ENCODE data around the gene INF2.
"Not testable (repeated sequence)": the region's sequence is repeated elsewhere in the genome, so short reads cannot be mapped to it uniquely, and the experiment has no call there.

Gene INF2

DNA sequence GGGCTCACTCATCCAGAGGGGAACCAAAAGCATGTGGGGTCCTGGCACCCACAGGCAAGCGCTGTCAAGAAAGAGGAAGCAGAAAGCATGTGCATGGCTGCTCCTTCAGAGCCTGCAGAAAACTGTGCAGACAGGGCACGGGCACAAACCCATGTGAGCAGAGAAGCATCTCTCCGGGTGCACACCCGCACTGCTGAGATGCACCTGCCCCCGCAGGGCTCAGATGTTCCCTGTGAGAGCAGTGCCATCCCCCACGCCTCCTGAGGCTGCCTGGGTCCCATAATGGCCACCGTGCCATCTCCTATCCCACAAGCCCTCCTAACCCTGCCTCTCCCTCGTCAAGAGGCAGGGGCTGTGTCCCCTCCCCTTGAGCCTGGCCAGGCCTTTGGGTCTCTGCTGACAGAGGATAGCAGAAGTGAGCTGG lies 32.3 kb upstream of the INF2 start:
- DNase-seq (ENCODE audit: low read depth) = no peak

DNA sequence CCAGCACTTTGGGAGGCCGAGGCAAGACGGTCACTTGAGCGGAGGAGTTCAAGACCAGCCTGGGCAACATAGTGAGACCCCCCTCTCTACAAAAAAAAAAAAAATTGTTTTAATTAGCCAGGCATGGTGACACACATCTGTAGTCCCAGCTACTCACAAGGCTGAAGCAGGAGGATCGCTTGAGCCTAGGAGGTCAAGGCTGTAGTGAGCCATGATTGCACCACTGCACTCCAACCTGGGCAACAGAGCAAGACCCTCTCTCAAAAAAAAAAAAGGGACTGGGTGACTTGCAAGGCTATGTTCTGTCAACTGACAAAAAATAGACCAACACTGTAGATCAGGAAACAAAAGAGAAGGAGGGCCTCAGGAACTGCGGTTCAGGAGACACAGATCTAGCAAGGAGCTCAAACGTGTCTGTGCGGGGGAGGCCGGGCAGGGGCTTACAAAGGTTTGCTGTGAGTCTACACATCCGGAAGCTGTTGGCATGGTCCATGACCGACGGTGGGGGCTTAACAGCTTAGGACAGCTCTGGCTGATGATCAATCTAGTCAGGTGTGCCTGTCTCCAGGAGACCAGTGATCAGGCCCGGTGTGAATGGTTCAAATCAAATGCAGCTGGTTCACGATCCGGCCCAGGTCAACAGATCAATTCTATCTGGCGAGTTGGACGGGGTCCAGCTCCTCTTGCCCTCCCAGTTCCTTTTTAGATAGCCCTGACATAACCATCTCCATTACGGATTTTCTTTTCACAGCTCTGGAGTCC lies 31.7 kb upstream of the INF2 start:
- DNase-seq (ENCODE audit: low read depth) = no peak

DNA sequence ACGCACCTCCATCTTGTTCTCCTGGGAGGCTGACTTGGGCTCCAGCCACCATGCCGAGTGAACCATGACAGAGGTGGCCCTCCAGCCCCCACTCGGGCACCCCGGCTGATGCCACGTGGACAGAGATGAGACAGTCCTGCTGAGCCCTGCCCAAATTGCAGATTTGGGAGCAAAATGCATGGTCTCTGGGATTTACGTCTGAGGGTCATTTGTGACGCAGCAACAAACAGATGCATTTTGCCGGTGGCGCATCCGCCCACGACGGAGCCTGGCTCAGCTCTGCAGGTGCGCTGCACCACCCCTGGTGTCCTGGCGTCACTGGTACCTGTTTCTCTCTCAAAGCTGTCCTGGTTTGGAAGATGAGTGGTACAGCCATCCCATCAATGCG lies 31.1 kb upstream of the INF2 start:
- DNase-seq (ENCODE audit: low read depth) = no peak

DNA sequence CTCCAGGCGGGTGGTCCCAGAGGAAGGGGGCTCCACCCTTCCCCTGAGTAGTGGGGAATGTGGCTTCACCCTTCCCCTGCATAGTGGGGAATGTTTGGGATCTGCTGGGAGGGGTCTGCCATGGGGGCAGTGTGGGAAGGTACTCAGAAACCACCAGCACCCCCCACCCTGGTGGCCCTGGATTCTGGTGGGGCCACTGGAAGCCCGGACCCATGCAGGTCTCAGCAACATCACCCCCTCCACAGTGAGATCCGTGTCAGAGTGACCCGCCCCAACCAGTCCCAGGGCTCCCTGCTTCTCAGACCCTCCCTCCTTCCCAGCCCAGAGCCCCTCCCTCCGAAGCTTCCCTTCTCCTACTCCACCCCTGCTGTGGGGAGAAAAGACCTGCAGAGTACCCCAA lies 30.3 kb upstream of the INF2 start:
- DNase-seq (ENCODE audit: low read depth) = no peak

DNA sequence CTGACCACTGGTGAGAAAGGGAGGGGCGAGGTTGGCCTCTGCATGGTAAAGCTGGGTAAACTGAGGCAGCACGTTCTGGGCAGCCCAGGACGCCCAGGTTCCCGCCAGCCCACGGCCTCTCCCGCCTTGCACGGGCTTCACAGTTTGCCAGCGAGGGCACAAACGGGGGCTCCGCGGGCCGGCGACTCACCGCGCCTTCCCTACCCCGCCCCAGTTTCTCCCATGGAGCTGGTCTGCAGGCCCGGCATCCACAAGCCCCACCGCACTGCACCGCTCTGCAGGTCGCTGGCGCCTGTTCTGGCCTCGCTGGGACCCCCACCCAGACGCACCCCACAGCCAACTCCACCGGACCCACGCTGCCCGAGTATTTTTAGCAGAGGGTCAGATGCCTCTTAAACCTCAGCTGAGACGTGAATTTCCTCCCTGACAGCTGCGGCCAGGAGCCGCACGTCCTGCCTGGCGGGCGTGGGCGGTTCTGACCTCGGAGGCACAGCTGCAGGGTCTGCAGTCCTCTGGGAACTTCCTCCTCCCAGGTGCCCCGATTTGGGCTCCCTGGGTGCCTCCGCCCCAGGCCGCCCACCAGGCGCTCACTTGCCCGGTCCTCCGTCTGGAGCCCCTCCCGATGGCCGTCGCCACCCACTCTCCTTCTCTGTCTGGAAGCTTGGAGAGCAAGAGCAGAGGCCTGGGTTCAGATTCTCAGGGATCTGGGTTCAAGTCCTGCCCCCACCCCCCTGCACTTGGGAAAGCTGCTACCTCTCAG lies 29.5 kb upstream of the INF2 start:
- no peak for DNase-seq (ENCODE audit: low read depth)

DNA sequence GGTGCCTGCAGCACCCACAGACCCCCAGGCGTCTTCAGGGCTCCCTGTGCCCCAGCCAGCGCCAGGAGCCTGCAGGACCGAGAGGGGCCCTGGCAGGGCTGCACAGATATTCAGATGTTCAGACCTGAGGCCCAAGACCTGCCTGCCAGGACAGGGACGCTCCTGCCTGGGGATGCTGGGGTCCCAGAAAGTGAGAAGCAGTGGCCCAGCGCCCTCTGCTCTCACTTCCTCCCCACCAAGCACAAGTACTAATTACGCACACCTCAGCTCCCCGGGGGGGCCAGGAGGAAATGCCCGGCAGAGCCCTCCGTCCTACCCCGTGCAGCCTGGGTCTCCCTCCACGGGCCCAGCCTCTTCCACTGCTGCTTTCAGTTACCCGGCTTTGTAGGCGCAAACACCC lies 28.8 kb upstream of the INF2 start:
- no peak for DNase-seq (ENCODE audit: low read depth)

DNA sequence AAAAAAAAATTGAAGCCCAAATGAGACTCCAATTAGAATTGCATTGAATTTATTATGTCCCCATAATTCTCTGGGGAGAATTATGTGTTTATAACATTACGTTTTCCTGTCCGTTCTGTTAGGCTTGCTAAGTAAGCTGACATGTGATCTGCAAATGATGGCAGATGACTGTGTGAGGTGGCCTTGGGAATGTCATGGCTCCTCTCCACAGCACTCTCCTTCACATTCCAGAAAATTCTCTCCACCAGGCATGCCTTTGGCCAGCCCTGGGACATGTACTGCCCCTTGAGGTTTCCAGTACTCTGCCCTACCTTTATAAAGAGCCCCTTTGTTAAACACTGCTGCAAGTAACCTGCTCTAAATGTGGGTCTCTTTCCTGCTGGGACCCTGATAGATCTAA lies 28.3 kb upstream of the INF2 start:
- no peak for DNase-seq (ENCODE audit: low read depth)

DNA sequence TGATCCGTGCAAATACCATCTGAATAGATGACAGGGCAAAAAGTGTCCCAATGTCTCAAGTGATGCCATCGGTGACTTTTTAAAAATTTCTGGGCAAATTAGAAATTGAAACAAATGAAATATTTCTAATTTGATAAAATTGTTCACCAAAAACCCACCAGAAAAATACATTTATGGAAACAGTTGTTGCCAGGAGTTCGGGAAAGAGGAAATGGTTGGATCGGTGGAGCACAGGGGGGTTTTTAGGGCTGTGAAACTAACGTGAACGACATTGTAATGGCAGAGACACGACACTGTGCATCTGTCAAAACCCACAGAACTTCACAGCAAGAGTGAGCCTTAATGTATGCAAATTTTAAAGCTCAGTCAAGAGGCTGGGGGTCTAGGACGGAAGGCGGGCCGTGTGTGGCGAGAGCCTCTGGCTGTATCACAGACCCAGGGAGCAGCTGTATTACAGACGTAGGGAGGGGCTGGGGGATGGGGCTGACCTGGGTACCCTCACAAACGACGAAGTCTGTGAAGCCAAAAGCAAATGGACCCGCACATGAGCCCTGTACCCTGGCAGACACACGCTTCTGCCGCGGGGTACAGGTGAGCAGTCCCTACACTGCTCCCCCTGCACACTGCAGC lies 27.8 kb upstream of the INF2 start:
- not testable (repeated sequence) for DNase-seq (ENCODE audit: low read depth)

DNA sequence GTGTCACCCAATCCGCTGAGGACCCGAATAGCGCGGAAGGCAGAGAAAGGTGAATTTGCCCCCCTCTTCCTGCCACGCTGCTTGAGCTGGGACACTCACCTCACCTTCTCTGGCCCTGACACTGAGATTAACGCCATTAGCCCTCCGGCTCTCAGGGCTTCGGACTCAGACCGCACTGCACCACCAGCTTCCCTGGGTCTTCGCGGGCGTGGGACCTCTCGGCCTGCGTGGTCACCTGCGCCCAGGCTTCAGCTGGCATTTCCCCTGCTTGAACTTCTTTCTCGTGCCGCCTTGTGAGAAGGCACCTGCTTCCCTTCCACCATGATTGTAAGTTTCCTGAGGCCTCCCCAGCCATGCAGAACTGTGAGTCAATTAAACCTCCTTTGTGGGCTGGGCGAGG lies 26.9 kb upstream of the INF2 start:
- not testable (repeated sequence) for DNase-seq (ENCODE audit: low read depth)

DNA sequence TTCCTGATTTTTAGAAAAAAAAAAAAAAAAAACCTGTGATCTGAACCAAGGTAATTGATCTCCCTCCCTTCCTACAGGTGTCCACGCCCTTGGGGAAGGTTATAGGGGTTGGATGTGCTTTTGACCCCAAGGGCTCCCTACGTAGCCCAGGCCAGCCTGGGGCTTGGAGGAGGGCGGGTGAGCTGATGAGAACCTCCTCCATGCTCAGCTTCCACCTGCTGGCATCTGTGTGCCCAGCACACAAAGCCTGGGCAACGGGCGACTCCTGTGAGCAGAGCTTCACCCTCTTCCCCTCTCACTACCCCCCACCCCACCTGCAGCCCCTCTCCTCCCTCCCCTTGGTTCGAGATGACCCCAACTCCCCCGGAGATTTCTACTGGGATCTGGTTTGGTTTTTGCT lies 25.3 kb upstream of the INF2 start:
- DNase-seq (ENCODE audit: low read depth) = no peak

DNA sequence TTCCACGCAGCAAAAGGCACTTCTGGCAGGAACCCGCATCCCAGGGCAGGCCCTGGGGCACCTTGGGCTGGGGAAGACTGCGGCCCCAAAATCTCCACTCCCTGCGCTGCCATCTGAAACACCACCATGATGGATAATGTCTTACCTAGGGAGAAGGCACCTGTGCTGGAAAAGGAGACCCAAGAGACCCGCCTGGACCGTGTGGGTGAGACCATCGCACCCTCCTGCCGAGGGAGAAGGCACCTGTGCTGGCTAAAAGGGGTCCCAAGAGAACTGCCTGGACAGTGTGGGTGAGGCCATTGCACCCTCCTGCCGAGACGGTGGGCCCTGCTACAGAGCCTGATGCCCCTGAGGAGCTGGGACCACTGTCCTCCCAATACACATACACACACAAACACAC lies 24.8 kb upstream of the INF2 start:
- no peak for DNase-seq (ENCODE audit: low read depth)

DNA sequence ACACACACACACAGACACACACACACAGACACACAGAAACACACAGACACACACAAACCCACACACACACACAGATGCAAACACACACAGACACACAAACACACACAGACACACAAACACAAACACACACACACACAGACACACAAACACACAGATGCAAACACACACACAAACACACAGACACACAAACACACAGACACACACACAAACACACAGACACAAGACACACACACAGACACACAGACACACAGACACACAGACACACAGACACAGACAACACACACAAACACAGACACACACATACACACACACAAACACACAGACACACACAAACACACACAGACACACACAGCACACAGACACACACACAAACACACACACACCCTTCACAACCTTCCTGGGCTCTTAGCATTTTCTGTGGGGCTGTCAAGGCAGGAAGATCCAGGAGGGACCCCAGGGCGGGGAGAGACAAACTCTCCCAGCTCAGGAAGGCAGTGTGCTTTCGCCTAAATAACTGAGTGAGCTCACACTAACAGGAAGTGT lies 24.2 kb upstream of the INF2 start:
- no peak for DNase-seq (ENCODE audit: low read depth)

DNA sequence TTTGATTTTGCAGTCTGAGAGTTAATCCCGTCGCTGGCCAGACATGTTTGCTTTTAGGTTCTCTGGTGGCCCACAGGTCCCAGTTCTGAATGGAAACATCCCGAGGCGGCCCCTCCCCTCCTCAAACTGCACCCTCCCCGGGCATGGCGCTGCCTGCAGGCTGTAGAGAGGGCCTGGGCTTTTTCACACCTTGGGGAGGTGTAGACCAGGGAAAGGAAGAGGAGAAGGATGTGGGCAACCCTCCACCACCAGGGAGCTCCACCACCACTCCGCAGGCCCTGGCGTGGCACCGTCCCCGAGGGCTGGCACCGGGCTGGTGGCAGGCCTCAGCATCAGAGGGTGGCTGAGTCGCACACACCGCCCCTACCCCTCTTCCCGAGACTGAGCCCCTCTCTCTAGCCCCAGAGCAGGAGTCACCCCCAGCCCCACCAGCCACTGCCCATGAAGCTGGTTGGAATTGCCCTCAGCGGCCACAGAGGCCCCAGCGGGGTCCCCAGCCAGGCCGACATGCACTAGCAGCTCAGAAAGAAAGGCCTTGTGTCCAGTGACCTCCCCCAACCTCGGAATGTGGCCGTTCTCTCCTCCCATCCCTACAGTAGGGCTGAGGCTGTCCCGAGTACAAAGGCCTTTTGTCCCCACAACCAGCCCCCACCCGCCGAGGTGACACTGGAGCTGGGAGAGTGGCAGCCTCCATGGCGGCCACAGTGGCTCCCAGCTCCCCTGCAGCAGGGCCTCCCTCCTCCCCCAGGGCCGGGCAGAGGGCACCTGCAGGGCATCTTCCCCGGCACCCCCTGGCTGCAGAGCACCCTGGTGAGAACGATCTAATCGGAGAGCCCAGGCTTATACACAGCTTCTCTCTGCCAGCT lies 23.5 kb upstream of the INF2 start:
- peak; percentile 40 for DNase-seq (ENCODE audit: low read depth)

DNA sequence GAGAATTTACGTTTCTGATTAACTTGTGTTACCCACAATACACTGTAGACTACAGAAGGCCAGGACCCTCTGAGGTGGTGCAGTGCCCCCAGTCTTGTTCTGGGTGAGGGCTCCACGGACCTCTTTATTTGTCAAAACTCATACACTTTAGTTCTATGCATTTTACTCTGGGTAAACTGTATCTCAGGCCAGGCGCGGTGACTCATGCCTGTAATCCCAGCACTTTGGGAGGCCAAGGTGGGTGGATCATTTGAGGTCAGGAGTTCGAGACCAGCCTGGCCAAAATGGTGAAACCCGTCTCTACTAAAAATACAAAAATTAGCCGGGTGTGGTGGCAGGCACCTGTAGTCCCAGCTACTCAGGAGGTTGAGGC lies 22.9 kb upstream of the INF2 start:
- DNase-seq (ENCODE audit: low read depth) = not testable (repeated sequence)

DNA sequence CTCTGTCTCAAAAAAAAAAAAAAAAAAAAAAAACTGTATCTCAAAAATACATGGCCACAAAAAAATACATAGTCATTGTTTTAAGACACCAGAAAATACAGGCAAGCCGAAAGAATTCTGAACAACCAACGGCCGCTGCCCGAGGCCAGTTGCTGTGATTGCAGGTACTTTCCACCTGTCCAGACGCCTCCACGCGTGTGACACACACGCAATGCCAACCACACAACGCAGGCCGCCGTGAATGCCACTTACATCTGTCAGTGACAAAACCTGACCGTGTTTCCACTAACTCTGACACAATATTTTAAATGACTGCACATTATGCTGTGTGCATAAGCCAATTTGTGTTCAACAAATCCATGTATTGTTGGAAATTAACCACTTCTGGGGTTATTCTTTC lies 22.4 kb upstream of the INF2 start:
- no peak for DNase-seq (ENCODE audit: low read depth)

DNA sequence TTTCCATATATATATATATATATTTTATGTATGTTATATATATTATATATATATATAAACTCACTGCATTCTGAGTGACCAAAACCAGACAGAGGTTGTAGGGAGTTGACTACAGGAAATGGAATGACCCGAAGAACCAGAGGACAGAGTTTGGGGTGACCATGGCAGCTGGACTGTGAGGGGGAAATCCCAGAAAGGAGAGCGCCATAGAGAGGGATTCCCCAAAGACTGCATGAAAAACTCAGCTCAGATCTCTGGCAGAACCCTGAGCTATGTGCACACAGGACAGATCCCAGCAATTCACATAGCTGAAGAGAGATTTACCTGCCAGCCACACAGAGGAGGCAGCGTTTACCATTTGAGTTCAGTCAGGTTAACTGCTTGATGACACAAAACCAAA lies 19.7 kb upstream of the INF2 start:
- no peak for DNase-seq (ENCODE audit: low read depth)

DNA sequence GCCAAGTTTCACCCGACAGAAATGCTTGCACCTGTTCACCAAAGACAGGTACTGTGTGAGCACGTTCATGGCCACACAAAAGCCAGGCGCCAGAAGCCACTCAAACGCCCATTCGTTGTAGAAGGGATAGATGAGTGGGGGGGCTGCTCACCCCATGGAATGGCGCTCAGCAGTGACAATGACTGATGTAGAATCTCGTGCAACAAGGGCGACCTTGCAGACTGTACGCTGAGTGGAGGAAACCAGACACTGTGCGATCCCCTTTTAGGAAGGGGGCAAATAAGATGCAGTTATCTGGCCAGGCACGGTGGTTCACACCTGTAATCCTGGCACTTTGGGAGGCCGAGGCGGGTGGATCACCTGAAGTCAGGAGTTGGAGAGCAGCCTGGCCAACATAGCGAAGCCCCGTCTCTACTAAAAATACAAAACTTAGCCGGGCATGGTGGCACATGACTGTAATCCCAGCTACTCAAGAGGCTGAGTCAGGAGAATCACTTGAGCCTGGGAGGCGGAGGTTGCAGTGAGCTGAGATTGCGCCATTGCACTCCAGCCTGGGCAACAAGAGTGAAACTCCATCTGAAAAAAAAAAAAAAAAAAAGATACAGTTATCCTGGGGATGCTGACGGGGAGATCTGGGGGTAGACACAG lies 18.0 kb upstream of the INF2 start:
- DNase-seq (ENCODE audit: low read depth) = not testable (repeated sequence)

DNA sequence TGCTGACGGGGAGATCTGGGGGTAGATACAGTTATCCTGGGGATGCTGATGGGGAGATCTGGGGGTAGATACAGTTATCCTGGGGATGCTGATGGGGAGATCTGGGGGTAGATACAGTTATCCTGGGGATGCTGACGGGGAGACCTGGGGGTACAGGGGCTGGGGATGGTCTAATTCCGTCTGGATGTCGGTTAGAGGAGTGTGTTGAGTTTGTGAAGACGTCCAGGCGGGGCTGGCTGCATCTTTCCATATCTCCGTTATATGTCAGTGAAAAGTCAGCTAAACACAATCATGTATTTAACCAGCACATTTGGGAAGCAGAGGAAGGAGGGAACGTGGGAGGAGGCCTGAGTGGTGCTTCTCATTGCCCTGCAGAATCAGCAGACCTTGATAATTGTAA lies 17.3 kb upstream of the INF2 start:
- DNase-seq (ENCODE audit: low read depth) = not testable (repeated sequence)

DNA sequence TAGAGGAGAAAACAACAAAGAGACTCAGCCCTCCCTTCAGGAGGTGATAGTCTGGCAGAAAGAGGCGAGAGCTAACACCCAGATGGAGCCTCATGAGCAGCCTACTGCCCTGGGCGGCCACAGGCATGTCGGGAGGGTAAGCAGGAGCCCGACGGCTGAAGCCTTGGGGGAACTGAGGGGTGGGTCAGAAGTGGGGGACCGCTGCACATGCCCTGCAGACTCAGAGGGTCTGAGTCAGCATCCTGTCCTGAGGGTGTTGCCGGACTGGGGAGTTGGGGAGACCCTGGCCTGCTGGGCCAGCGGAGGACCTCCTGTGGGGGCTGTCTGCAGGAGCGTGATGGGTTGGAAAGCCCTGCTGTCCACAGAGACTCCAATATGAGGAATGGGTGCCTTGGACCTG lies 15.9 kb upstream of the INF2 start:
- no peak for DNase-seq (ENCODE audit: low read depth)

DNA sequence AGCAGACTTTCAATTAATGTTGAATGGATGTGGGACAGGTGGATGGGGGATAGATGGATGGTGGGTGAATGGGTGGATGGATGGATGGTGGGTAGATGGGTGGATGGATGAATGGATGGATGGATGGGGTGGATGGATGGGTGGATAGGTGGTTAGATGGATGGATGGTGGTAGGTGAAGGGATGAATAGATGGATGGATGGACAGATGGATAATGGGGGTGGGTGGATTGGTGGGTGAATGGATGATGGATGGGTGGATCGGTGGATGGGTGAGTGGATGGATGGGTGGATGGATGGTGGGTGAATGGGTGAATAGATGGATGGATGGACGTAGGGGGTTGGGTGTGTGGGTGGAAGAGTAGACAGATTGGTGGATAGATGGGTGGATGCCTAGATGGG lies 14.0 kb upstream of the INF2 start:
- no peak for DNase-seq (ENCODE audit: low read depth)

DNA sequence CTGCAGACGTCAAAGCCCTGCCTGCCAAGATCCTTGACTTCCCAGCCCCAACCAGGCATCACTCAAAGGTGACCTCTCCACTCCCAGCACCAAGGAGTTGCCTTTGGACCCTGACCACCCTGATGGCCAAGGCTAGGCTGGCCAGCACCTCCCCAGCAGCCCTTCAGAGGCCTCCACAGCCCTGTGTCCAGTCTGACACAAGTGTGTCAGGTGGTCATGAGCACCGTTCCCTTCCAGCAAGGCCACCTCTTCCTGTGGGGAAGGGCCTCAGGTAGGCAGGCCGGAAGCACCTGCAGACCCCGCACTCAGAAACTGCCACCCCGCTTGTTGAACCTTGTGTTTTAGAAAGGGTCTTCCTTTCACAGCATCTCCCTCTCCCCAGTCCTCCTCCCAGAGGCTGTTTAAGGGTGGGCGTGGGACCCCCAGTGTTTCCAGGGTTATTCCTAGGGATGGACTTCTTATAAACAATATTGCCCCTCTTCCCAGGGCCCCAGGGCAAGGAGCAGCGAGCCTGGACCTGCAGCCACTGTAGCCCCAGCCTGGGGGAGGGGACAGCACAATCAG lies 13.2 kb upstream of the INF2 start:
- DNase-seq (ENCODE audit: low read depth) = no peak

Measured in activated T-helper 1 cell treated with Interleukin-2 at 50 U/mL for 16 hours (primary cell).